GM21528 (cell line): Measurements from ENCODE around the gene APOL3.
"Not testable (repeated sequence)": the region's sequence is repeated elsewhere in the genome, so short reads cannot be mapped to it uniquely, and the experiment has no call there.

Source experiments
- ATAC-seq: cut with Tn5 transposase; IDR thresholded peaks from one replicate; pipeline ENCODE4 v1.9.1; 2021; ENCODE audit warnings: mild to moderate bottlenecking, moderate library complexity; ENCODE audit not compliant: unreplicated experiment, low FRiP score

APOL3 gene

DNA sequence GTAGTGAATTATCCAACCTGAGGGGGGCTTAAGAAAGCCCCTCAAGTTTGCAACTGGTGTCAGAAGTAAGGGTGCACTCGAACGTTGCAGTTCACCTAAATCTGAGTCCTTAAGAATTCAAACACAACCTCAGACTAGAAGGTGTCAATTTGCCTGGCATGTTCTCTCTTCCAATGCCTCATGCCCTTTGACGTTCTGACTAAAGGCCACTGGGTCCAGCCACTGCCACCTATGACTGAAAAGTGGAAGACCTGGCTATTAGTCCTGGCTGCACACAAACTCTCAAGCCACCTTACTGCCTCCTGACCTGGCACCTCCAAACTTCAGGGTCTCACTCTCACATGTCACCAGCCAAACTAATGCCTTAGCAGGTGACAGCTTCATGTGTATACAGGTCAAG, 33.0 kb upstream of the APOL3 start:
- no peak for ATAC-seq

DNA sequence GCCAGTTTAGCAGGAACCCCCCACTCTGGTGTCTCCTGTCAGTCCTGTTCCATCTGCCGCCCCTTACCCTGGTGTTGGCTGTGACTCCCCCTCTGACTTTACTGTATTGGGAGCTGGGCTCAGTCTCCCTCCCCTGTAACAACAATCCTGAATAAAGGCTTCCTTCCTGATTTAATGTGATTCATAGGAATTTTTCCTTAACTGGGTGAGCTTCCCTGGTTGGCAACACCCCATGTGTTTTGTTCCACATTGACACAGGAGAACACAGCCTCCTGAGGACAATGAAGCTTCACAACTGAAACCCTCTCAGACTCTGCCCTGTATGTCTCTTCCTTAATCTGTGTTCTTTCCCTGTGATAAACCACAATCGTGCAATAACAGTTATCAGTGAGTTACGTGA, 32.6 kb upstream of the APOL3 start:
- ATAC-seq = no peak

DNA sequence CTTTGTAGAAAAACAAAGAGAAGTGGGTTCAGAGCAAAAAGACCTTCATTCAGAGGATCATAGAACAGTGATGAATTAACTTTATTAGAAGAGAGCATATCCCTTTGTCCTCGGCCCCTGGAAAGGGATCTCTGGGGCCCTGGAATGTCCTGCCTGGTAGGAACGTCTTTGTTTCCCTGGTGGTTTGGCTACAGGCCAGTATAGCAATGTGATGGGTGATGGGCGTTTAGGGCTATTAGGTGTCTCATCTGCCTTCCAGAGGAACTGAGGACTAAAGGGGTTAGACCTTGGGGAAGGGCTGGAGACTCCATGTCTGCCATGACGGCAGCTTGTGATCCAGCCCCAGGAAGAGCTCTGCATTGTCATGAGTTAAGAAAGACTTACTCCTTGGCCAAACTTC, 32.0 kb upstream of the APOL3 start:
- no peak for ATAC-seq

DNA sequence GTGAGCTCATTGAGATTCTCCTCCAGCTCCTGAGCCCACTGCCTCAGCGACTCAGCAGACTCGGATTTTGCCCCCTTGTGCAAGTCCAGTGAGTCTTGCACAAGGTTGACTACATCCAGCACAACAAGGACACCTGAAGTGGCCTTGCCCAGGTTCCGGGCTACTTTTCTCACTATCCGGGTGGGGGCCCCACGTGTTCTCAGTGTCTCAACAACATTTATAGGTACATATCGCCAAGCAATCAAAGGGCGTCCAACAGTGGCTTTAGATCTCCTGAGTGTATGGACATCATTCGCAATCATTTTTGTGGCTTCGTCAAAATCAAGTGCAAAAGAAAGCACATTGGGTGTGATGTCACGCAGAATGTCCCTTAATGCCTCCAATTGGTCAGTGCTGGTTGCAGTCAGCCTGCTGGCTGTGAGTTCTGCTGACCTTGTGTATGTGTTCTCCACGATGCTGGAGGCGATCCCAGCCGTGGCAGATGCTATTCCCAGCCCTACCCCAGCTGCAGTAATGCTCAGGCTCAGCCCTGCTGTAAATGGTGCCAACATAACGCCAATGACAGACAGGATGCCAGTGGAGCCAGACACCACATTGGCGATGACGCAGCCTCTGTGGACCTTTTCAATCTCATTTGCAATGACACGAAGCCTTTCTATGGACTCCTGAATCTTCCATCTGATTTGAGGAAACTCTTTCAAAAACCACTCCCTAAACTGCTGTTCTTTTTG, 30.7 kb upstream of the APOL3 start:
- ATAC-seq = no peak

DNA sequence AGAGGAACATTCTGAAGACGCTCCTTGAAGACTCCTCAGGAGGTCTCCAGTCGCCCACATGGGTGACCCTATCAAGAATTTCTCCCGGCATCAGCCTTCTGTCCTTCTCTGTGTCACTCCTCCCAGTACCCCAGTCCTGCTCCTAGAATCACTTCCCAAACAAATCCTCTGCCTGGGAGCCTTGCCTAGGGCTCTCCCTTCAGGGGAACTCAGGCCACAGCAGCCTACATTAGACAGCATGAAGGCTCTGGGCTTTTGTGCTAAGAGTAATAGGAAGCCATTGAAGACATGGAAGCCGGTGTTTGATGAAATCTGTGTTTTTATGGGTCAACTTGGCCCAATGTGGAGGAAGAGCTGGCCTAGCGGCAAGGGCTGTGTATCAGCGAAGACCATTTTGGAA, 27.3 kb upstream of the APOL3 start:
- ATAC-seq = not testable (repeated sequence)

DNA sequence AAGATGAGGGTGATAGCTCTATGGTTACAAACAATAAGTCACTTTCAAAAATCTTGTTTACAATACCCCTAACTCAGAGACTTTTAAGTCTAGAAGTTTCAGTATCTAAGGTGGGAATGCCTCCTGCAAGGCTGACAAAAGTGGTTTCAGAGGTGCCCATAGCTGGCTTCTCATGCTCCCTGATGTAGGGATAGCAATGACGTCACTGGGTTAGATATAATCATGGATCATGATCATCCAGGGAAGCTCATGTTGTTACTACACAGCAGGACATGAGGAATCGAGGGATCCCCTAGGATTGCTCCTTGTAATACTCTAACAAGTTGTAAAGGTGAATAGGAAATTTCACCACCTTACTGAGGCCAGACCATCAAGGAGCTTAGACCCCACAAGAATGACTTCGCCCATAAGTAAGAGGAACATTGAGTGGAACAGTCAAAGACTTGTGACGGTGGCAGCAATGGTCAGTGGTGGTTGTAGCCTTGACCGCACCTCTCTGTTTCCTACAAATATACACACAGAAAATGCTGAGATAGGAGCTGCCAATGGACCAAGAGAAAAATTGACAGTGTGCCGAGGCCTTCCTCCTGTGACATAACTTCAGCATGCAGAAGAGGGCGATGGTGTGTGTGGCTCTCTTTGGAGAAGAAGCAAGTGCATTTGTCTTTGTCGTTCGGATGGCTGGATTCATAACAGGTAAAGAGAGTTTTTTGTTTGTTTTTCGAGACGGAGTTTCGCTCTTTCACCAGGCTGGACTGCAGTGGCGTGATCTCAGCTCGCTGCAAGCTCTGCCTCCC, 25.5 kb upstream of the APOL3 start:
- ATAC-seq = no peak

DNA sequence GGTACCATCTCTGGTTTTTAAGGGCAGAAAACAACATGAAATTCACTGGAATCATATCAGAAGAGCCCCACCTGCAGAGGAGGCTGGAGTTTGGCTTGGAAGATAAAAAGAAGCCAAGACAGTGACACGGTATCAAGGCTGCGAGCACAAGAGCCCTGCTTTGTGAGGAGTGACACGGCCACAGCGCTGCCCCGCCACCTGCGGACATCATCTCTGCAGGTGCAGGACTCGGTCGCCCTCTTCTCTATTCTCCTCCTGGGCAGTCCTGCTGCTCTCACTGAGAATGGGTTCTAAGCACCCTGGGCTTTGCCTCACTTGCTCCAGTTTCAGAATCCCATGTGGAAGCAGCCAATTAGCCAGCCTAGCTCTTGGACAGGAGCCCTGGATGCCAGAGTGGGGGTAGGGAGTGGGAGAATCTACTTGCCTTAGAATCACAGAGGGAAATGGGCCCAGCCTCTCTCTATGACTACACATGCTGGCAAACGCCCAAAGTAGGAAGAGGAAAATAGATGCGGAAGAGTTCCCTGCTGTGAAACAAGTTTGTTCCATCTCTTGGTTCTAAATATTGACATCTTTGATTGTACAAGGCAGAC, 24.0 kb upstream of the APOL3 start:
- no peak for ATAC-seq

DNA sequence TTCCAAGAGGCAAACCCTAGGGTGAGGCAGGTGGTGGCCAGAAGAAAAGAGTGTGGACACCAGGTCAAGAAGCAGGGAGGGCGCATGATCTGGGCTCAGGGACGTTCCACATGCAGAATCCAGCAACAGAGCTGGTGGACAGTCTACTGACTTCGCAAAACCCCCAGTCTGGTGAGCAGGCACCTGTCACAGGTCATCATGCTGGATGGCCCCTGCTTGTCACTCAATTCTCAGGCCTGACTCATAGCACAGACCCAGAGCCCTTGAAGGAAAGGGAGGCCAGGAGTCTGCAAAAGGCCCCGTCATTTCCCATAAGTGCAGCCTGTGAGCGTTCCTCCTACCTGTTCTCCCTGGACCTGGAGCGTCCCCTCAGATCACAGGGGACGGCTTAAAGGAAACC, 22.9 kb upstream of the APOL3 start:
- ATAC-seq = no peak

DNA sequence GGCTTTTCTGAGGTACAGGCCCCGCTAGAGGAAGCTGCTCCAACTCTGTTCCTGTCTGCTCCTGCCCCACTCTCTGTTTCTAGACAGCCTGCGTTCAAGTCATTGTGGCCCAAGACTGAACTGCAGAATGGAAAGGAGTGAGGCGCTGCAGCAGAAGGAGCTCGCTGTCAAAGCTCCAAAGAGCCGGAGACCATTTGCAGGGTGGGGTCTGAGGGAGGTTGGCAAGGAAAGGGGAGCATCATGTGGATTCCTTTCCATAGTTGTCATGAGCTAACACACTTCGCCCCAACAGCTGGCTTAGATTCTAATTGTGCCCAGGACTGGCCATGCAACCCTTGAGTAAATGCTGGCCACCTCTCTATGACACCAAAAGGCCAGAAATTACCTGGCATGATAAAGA, 22.3 kb upstream of the APOL3 start:
- ATAC-seq = no peak

DNA sequence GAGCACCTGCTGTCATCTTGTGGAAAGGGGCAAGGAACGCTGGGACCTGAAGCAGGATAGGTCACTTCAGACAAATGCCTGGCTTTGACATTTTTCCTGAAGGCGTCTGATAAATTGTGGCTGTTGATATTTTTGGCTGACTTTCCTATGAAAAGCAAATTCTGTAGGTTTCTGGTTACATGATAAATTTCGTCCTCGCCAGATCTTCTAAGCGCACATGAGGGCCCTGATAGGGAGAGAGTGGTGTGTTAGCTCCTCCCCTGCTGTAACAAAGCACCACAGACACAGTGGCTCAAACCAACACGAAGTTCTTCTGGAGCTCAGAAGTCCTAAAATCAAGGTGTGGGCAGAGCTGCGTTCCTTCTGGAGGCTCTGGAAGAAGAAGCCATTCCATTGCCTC, 21.5 kb upstream of the APOL3 start:
- ATAC-seq = no peak

DNA sequence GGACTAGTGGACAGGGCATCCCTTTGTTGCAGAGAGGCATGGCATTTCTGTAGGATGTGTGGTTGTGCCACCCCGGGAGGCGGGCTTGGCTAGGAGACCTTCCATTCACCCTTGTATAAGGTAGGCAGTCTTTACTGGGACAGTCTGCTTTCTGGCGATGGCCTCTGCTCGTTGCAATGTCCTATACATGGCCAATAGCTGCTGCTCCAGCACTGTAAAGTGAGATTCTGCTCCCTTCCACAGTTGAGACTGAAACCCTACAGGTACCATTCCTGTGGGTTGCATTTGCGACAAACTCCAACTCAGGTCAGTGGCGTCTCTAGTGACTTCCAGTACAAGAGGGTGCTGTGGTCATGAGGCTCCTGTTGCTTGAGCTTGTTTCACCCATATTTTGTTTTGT, 20.4 kb upstream of the APOL3 start:
- no peak for ATAC-seq

DNA sequence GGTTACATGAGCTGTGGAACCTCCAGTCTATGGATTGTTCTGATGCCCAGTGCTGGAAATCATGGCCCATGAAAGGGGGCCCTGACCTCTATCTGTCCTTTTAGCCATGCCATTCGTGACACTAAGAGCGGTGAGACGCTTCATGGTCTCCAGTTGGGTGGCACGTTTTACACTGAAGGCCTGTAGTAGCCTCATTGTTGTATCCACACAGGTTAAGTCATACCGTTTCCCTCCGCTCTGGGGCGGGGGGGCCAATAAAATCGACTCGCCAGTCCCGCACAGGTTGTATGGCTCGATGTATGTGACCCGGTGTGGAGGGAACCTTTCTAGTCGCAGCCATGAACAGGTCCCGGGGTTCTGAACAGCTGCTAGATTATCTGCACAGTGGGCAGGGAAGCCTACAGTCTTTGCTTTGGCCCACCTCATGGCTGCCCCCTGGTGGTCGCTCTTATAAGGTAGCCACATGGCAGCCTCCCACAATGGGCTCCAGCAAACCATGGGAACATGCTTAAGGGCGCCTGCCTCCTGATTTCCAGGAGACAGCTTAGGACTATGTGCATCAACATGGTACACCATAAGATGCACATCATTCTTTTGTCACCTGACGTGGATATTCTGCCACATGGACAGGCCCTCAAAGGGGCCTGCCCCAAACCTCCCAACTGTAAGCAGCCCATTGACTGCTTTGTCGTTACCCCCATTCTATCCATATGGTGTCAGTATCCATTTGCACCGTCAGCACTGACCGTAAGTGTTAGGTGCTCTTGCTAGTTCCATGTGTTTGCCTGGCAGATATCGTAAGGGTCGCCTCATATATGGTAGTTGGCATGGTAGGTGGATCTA, 19.7 kb upstream of the APOL3 start:
- ATAC-seq = no peak

DNA sequence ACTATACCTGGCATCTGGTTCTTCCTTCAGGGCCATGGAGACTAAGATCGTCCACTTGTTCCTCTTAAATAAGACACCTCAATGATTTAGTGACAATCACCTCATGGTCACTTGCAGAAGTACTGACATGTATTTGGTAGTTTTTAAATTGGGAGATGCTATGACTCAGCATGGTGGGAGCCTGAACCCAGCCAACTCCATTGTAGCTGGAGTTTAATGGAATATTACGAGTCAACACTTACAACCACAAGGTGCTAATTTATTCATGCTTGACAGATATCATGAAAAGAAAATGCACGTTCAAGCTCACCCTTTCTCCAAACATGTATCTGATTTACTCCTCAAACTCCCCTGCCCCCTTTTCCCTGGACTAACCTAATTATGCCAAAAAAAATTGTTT, 16.6 kb upstream of the APOL3 start:
- ATAC-seq = no peak

DNA sequence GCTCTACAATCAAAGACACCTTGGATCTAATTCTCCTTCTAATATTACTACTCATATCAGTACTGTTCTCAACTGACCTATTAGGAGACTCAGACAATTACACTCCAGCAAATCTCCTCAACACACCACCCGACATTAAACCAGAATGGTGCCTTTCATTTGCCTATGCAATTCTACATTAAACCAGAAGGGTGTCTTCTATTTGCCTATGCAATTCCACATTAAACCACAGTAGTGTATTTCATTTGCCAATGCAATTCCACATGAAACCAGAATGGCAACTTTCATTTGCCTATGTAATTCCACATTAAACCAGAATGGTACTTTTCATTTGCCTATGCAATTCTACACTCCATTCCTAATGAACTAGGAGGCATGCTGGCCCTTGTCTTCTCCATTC, 15.3 kb upstream of the APOL3 start:
- no peak for ATAC-seq

DNA sequence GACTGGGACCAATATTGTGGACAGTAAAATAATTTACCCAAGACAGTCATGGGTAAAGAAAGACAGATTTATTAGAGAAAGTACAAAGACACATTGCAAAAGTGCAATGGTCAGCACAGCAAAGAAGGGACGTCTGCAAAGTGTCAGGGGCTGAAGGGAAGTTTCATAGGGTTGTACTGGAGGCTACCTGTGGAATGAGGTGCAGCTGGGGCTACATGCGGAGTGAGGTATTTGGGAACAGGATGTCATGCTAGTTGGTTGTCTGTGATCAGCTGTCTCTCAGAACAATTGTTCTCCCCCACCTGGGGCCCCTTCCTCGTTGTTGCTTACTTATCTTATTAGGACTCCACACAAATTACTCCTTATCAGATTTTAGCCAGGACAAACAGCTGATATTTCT, 11.4 kb upstream of the APOL3 start:
- no peak for ATAC-seq

DNA sequence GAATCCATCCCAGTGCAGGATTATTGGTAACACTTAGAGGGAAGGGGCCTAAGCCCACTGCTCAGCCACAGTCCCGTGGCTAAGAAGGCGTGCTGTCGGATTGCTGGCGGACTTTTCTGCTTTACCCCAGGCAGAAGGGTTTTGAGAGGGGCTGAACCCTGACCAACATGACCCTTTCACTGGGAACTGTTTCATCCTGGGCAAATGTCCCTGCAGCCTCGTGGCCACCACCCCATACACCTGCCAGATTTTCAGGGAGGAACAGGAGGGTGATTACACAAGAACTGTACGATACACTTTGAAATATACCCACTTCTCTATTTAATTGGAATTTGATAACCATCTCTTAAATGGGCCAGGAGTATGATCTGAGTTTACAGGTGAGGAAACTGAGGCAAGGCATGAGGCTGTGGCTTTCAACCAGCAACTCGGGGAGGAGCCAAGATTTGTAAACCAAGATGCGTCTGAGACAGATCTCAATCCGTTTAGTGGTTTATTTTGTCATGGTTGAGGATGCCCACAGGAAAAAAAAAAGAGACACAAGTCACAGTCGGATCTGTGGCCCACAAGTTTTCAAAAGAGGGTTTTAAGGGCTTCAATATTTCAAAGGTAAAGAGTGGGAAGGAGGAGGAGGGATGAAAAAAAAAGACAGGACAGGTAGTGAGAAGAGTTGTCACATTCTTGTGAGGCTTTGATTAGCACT, 6.1 kb upstream of the APOL3 start:
- no peak for ATAC-seq

DNA sequence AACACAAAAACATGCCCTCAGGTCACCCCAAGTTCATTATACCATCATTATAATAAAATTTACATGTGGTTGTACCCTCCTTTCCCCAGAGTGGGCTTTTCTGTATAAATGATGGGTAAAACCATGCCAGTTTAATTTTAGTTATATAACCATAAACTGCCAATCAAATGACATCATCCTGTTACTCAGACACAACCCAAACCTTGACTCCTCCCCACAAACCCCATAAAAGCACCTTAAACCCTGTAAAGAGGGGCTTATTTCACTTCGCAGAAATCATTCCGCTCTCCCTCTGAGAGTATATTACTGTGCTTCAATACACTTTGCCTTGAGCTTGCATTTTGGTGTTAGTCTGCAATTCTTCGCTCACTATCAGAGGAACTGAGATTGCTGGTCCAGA, 5.5 kb upstream of the APOL3 start:
- no peak for ATAC-seq

DNA sequence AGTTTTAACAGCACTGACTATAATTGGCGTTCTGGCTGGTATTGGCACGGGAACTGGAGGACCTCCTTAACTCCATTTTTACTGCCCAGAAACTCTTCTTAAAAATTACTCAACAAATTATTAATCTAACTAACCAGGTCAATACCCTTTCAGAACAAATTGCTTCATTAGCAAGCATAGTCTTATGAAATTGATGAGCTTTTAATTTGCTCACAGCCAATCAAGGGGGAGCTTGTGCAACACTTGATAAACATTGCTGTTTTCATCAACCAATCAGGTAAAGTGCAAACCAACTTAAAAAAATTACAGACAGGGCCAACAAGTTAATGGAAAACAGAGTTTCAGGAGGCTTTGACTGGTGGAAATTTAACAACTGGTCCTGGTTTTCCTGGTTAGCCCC, 4.6 kb upstream of the APOL3 start:
- no peak for ATAC-seq

DNA sequence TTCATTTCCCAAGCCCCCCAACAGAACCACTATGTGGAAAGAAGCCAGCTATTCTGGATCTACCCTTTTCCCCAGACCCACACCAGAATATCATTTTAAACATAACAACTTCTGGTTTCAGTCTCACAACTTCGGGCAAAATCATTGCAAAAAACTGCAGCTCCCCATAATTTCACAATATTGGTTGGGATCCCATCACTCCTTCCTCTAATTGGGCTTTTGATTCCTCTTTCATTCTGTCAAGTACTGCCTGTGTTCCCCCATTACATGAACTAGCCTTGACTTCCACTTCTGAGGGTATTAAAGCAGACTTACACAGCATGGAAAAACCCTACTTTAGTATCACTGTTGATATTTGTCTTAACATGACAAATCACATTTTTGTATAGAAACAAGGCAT, 4.1 kb upstream of the APOL3 start:
- no peak for ATAC-seq

DNA sequence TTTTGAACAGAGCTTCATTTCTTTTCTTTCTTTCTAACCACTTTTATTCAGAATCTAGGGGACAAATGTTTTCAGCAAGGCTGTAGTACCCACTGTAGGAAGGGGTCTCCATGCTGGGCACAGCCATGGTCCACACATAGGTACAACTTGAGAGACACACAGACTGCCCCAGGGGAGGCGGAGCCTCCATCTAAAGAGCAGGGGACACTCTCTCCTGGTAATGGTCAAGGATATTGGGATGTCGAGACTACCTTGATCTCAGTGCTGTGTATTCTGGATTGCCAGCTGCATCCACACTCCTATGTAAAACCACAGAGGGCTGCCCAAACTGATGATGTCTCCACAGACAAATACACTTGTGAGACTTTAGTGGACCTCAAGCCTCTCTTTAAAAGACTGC, 2.9 kb upstream of the APOL3 start:
- ATAC-seq = no peak
